ENCODE data around the gene OPRL1. TPM values are rescaled to one million over a fixed set of nuclear protein-coding genes. Genes with fewer than 3 reads are reported as not detected.

The OPRL1 gene
- total RNA-seq, 4 donors from 2014 or later: 0.34 to 0.91 (median 0.76) TPM; not detected in 1

GRCh38 chr20:64103871-64104666, 24.2 kb downstream of the OPRL1 start:
- H3K4me3 ChIP-seq: no peak overlapping the region
- peaks cover 5 to 13% (median 11%) of the 10 kb centered on the region in 3 donors for H3K4me1 ChIP-seq
- no peak for DNase-seq
- H3K36me3 ChIP-seq: no peaks in the 10 kb centered on the region
- 68 to 74% methylated on average over 12 to 13 of the region's 20 CpGs for WGBS, 2 donors
- no peaks in the 10 kb centered on the region for H3K9me3 ChIP-seq
- TF ChIP-seq CTCF (IDR thresholded peaks at IDR 0.05): no peak
- no peak for TF ChIP-seq POLR2A (IDR thresholded peaks at IDR 0.05)
- no peak overlapping the region for H3K27ac ChIP-seq
- intact Hi-C loops (cut with DNase I): no loop called here
- H3K27me3 ChIP-seq: peaks cover 13 to 81% (median 21%) of the 10 kb centered on the region in 4 donors

- Histone ChIP-seq H3K36me3 (no peaks in the 10 kb centered on the region), H3K9me3 (no peaks in the 10 kb centered on the region), H3K27ac (no peak overlapping the region), H3K4me3 (no peak overlapping the region), H3K4me1 (peaks cover 5 to 13% (median 11%) of the 10 kb centered on the region in 3 donors), H3K27me3 (peaks cover 13 to 84% (median 21%) of the 10 kb centered on the region in 4 donors)
- 73 to 77% methylated on average over 8 to 12 of the region's 25 CpGs for WGBS, 2 donors
- DNase-seq: no peak
- intact Hi-C loops (cut with DNase I): no loop called here
- TF ChIP-seq POLR2A (IDR thresholded peaks at IDR 0.05): no peak
- no peak for TF ChIP-seq CTCF (IDR thresholded peaks at IDR 0.05)
These were observed 25.0 kb downstream of the OPRL1 start for GRCh38 chr20:64104667-64105451.

GRCh38 chr20:64105846-64106434, 26.1 kb downstream of the OPRL1 start:
- no peaks in the 10 kb centered on the region for H3K36me3 ChIP-seq
- H3K27ac ChIP-seq: no peak overlapping the region
- TF ChIP-seq CTCF (IDR thresholded peaks at IDR 0.05): no peak
- TF ChIP-seq POLR2A (IDR thresholded peaks at IDR 0.05): no peak
- H3K27me3 ChIP-seq: peaks cover 13 to 73% (median 20%) of the 10 kb centered on the region in 4 donors
- H3K9me3 ChIP-seq: no peaks in the 10 kb centered on the region
- H3K4me1 ChIP-seq: peaks cover 5 to 13% (median 11%) of the 10 kb centered on the region in 3 donors
- DNase-seq: no peak
- intact Hi-C loops (cut with DNase I): no loop called here
- H3K4me3 ChIP-seq: no peak overlapping the region
- WGBS, 2 donors: 82 to 89% methylated on average over 8 to 30 of the region's 39 CpGs

- Histone ChIP-seq H3K36me3 (no peaks in the 10 kb centered on the region), H3K27ac (no peak overlapping the region), H3K27me3 (peaks cover 11 to 67% (median 15%) of the 10 kb centered on the region in 4 donors), H3K4me1 (peaks cover 5 to 13% (median 11%) of the 10 kb centered on the region in 3 donors), H3K4me3 (no peak overlapping the region), H3K9me3 (no peaks in the 10 kb centered on the region)
- TF ChIP-seq POLR2A (IDR thresholded peaks at IDR 0.05) (no peak), CTCF (IDR thresholded peaks at IDR 0.05) (no peak)
- intact Hi-C loops (cut with DNase I): no loop called here
- DNase-seq: no peak
- WGBS, 2 donors: 86% methylated on average over 9 to 17 of the region's 28 CpGs
These were observed 26.6 kb downstream of the OPRL1 start for GRCh38 chr20:64106435-64106961.

All from esophagus squamous epithelium (tissue), 5 donors.